HG03139 (cell line): Measurements from ENCODE around the gene CAMTA1.

Source experiments
- ATAC-seq: cut with Tn5 transposase; IDR thresholded peaks from one replicate; pipeline ENCODE4 v1.9.1; 2021; ENCODE audit not compliant: unreplicated experiment

The CAMTA1 gene

DNA sequence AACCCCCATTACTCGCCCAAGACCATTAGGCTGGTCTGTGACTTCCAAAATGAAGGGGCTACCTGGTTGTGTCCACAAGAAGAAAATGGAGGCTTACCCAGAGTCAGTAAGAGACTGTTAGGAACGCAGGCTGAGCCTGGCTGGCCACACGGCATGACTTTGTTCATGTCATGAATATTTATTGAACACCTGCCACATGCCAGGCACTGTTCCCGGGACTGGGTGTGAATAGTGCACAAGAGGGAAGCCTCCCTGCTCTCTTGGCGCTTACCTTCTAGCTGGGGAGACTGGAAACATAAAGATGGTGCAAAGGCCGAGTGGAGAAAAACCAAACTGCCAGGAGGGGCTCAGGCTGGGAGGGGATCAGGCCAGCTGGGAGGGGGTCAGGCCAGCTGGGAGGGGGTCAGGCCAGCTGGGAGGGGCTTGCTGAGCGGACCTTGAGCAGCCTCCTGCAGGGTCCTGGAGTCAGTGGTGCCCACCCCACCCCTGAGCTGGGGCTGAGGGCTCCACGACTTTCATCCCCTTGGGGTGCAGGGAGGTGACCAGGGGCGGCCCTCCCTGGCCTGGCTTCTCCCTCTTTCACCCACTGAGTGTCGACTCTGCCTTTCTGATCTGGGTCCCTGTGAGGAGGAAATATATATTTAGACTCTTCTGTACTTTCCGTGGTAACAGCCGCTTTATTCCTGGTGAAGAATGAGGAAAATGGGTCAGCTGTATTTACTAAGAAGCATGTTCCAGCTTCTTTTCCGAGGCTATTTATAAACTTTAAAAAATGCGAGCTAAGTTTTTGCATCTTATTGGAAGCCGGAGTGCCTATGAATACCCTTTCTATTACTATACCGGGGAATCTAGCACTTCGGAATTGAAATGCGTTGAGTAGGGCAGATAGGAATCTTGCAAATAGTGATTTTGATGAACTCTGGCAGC is 139.0 kb downstream of the CAMTA1 start:
- no peak for ATAC-seq

DNA sequence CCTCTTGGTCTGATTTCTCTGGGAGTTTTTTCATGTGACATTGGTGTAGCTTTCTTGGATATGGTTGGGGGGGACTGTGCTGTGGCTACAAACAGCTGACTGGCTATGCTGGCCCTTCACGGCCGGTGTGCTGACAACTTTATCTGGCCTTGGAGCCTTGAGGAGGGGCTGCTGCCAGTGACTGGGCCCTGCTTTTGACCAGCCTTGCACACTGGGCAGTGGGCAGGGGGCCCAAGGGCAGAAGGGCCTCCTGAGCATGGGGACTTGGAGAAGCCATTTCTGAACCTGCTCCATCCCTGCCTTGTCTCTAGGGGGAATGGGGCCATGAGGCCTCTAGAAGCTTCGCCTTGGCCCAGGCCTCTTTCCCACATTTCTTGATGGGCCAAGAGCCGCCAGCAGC is 139.6 kb downstream of the CAMTA1 start:
- ATAC-seq: no peak

DNA sequence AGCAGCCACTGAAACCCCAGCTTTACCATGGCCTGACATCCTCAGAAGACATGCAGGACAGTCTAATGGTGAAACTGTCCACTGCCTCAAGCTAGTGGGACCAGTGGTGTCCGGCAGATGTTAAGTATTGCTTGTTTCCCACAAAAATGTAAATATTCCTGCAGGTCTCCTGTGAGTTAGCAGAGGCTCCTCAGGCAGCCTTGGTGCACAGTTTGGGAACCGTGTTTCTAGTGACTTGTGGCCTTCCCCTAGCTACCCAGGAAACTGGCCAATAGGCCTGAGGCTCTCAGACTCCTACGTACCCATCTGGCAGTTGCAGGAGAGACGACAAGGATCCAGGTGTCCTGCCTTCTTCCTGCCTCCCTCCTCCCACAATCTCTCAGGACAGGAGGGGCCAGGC is 142.4 kb downstream of the CAMTA1 start:
- ATAC-seq: no peak

DNA sequence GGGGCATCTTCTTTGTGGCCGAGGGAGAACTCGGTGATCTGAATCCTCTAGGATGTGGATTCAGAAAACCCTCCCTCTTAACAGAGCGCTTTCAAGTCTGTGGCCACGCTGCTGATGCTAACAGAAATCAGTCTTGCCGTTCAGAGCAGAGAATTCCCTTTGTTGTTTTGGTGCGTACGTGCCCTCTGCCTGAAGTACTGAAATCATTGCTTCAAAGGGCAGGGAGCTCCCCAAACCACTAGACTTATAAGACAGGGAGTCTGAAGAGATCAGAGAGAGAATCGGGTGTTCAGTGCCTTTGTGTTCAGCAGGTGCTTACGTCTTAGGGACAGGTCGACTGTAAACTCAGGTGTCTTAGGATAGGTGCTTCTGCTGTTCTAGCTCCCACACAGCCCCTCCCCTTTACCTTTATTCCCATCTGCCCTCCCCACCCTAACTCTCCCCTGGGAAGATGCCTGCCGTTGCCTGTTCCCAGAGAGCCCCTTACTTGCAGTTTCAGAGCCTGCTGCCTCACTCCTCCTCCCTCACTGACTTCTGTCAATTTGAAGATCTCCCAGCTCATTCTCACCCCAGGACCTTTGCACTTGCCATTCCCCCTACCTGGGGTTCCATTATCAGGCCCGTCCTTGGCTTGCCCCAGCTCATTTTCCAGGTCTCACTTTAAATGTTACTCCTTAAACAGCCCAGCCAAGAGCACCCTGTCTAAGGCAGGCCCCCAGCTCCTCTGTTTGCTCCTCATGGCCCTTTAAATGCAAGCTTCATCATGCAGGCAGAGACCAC is 143.0 kb downstream of the CAMTA1 start:
- ATAC-seq: no peak

DNA sequence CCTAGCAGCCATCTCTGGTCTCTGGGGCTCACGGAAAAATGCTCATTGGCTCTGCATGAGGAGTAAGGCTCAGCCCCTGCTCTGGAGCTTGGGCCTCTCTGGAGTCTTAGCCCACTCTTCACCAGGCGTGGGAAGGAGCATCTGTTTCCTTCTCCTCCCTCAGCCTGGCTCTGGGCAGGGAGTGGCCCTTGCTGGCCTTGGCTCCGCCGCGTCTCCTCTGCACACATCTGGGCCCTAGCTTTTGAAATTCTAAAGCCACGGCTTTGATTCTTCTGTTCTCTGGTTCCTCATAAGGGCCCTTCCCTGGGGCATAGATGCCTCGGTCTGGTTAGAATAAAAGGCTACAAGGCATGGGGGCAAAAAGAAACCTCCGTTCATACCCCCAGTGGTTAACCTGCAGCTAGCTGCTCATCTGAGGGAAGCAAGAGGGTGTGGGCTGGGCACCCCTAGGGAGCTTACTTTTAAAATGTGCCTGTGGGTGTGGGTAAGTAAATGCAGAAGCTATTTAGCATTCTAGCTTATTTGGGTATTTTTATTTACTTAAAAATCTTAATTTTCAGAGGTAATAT is 145.6 kb downstream of the CAMTA1 start:
- ATAC-seq: no peak

DNA sequence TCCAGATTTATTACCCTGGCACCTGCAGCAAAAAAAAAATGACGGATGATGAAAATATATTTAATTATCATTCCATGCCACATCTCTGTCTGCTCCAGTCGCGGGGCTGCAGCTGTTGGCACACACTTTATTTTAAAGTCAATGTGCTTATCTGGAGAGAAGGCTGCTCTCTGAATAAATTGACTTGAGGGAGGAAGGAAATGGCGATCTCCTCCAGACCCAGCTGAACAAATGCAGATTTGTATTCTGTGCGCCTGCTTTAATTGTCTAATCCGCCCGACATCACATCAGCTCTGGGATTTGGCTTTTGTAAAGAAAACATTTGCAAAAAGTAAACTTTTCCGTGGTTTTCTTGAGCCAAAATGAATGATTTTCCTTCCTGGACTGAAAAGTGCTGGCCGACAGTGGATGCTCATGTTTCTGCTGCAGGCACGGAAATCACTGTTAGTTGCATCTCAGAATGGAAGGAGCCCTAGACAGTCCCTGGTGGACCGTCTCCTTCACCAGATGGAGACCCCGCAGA is 150.2 kb downstream of the CAMTA1 start:
- ATAC-seq: no peak

DNA sequence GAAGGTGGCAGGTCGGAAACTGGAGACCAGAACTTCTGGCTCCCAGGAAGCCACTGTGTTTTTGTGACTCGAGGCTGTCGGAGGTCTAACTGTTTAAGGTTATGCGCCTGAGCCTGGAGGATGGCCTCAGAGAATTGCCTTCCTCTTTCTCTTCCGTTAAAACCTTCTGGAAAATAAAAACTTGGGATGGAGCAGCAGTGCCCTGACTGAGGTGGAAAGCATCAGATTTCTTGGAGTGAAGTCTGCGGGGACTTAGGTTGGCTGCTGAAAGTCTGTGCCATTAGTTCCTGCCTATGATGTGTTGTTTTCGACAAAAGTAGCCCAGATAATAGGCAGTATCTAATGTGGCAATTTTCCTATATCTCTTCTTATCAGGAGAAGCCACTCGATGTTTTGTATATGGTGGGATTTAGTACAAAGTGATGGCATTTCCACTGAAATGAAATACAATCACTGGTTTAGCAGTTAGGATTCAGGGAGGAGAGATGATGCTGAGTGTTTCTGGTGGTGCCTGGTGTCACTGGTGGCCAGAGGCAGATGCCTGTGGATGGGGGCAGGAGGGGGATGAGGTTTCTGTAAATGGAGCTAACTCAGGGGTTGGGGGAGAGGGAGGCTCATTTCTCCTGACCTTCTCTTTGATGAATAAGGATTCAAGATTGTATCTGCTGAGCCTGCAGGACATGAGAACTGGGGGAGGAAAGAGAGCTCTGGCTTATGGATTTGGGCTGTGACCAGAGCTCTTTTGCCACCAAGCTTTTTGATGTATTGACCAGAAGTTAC is 150.8 kb downstream of the CAMTA1 start:
- no peak for ATAC-seq

DNA sequence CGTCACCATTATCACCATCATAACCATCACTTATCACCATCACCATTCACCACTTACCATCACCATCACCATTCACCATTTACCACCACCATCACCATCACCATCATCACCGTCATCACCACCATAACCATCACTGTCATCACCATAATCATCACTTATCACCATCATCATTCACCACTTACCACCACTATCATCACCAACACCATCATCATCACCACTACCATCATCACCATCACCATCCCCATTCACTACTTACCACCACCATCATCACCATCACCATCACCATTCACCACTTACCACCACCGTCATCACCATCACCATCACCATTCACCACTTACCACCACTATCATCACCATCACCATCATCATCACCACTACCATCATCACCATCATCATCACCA is 151.8 kb downstream of the CAMTA1 start:
- no peak for ATAC-seq

DNA sequence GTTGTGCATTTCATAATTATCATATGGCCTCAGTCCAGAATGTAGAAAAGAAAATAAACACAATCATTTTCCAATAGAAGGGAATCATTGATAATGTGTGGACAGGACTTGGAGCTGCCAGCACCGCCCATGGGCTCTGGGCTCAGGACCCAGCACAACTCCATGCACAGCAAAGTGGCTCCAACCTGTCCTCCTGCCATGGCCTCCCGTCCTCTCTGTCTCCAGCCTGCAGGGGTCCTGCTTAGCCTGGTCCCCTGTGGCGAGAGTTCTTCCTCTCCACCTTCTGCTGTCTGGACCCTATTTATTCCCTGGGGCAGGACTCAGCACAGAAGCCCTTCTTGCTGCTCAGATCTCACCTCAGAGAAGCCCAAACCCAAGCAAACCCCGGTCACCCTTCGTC is 154.1 kb downstream of the CAMTA1 start:
- ATAC-seq: no peak

DNA sequence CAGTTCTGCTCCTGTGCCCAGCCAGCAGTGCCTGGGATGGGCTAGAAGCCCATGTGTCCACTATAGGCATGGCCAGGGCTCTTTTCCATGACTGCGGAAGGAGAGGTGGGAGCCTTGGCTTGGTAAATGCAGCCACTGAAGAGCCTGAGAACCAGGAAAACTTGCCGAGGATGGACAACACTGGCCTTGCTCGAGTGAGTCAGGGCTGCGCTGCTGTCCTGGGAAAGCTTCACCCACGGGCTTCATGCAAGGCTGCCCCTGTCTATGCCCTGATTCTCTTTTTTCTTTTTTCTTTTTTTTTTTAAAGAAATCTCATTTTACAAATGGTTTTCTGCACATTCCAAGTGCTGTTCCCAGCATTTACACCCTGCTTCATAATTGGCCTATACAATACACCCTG is 156.5 kb downstream of the CAMTA1 start:
- no peak for ATAC-seq

DNA sequence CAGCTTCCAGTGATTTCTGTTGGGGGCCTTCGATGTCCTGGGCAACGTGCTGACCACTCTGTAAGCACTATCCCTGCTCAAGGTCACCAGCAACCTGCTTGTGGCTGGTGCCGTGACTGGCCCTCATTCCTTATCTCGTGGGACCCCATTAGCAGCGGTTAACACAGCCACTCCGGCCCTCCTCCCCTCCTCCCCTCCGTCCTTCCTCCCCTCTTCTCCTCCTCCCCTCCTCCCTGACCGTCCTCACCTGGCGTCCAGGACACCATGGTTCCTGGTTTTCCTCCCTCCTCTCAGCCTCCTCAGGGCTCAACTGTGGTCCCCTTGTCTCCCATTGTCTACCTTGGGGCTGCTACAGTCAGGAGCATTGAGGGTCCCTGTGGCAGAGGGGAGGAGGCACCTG is 157.7 kb downstream of the CAMTA1 start:
- ATAC-seq: no peak

DNA sequence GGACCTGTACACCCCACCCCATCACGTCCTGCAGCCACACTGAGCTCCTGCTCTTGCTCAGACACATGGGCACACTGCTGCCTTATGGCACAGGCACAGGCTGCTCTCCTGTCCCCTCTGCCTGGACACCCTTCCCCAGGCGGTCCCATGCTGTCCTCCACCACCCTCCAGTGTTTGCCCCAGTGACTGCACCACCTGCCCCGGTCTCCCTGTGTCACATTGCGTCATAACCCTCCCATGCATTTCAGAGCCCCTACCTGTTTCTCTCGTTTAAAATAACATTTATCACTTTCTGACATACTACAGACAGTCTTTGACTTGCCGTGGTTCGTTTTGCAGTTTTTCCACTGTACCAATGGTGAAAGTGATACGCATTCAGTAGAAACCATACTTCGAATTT is 159.2 kb downstream of the CAMTA1 start:
- ATAC-seq: no peak

DNA sequence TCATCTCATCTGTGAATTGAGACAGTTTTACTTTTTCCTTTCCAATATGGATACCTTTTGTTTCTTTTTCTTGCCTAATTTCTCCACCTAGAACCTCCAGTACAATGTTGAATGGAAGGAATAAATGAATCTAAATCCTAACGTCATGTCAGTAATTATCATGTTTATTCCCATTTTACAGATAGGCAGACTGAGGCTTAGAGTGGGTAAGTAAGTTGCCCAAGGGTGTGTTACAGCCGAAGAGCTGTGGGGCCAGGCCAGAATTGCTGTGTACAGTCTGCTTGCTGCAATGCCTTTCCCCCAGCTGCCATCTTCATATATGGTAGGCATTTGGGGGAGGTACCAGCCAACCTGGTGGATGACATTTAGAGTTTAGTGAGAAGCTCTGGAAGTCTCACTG is 162.7 kb downstream of the CAMTA1 start:
- no peak for ATAC-seq

DNA sequence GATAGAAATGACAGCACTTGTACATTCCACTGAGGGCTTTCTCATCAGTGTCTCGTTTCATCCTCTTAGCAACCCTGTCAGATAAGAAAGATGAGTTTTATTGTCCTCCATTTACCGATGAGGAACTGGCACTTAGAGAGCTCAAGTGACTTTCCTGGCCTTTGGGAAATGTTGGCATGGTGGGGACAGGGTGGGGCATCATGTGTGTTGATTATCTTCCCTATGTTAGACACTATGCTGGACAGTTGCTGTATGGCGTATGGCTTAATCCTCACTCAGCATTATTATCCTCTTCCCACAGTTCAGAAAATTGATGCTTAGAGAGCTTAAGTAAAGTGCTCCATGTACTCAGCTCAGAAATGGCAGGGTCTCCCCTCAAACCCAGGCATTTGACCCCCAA is 163.2 kb downstream of the CAMTA1 start:
- ATAC-seq: no peak

DNA sequence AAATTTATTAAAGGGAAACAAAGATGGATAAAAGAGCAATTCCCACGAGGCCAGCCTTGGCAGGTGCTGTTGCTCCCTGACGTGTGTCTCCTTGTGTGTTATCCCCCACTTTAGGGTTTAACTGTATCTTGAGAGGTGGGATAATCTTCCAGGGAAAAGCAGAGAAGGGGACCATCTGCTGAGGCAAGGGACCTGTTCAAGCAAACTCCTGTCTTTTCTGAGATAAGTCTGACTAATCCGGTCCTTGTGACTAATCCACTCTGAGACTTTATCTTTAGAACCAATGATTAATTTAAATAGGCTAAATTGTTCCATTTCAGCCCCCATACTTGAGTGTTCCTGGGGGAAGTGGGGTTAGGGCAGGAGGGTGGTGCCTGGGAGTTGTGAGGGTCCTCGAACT is 163.6 kb downstream of the CAMTA1 start:
- ATAC-seq: no peak

DNA sequence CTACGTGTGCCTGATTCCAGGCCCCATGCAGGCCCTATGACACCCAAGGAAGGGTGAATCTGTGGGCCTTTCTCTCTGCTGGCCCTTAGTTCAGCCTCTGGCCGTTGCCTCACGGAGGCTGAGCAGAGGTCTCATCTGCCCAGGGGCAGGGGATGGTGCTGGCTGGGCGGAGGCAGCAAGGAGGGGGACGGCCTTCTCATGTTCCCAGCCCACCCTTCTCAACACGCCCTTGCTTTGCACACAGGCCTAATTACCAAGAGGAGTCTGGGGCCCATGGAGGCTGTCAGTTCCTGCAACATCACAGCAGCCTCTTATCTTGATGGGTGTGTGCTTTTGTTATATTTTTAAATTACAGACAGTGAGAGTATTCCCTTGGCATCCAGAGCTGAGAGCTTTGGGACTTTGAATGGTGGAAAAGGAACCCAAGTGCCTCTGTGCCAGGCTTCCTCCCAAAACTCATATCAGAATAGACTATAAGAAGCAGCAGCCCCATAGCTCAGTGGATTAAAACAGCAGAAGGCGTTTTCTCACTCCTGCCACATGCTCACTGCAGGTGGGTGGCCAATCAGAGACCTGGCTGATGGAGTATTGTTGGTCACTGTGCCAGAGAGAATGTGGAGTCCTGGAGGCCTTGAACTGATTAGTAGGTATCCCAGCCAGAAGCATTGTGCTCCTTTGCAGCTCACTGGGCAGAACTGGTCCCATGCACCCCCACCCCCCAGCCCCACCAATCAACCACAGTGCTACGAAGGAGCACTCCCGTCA is 164.9 kb downstream of the CAMTA1 start:
- ATAC-seq: no peak

DNA sequence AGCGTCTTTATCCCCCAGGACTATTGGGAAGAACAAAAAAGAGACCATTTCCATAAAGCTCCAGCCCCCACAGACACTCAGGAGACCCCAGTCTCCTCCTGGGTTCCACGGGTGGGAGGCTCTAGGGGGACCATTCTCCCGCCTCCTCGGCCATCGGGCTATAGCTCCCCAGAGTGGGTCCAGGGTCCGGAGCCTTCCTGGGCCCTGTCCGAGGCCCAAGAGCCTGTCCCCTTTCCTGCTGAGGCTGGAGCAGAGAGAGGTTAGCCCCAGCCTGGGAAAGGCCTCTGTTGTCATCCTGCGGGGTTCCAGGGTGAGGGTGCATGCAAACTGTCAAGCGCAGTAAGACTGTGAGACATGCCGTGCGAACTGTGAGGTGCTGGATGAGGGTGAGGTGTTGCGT is 166.3 kb downstream of the CAMTA1 start:
- ATAC-seq: no peak

DNA sequence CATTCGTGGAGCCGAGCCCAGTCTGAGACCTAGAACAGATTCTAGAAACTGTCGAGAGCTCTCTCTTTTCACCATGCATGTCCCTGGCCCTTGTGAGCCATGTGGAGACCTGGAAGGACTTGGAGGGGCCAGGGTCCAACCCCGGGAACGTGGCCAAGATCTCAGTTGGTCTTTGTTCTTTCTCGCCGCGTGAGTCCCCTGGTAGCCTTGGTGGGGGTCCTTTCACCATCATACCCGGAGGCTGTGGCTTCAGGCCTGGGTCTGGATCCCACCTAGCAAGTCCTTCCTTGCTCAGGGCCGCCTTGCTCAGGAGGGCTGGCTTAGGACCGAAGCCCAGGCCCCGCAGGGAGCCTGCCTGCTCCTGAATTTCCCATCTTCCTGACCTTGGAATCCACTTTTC is 168.0 kb downstream of the CAMTA1 start:
- no peak for ATAC-seq

DNA sequence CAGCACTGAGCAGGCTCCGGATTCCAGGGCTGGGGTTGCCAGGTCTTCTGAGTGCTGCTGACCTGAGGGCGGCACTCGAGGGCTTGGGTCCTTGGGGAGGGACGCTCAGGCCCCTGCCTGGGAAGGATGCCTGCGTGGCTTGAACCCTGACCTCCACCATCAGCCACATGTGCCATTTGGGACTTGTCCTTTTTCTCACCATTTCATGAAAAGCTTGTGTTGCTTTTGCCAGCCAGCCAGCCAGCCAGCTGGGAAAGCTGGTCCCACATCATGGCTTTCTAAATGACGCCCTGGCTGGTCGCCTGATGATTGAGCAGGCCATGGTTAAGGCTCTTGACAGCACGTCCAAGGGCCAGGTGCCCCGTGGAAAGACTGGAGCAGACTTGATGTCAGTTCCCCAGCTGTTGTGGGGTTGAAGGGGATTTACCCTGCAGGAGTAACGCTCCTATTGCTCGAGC is 168.7 kb downstream of the CAMTA1 start:
- ATAC-seq: no peak

DNA sequence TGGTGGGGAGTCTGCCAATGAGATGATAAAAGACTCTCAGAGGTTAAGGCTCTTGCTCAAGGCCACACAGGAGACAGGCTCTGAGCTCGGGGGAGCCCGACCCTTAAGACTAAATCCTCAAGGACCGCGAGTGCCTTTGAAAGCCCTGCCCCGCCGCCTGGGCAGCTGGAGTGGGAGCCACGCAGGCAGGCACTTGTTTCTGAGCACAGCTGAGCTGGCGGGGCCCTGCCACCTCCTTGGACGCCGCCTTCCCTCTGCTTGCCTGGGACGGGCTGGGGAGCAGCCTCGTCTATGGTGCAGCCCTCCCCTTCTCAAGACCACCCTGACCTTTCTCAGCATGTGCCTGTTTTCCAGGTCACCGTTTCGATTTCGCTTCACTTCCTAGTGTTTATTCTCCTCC is 169.3 kb downstream of the CAMTA1 start:
- no peak for ATAC-seq
